Bone marrow (tissue), 2 donors: ENCODE data around the gene PGLYRP3.

ENCODE experiments used
- DNase-seq, 2 donors: peaks; one replicate each; lab custom pipeline; 2025; lab: John Stamatoyannopoulos, UW

PGLYRP3 gene

DNA sequence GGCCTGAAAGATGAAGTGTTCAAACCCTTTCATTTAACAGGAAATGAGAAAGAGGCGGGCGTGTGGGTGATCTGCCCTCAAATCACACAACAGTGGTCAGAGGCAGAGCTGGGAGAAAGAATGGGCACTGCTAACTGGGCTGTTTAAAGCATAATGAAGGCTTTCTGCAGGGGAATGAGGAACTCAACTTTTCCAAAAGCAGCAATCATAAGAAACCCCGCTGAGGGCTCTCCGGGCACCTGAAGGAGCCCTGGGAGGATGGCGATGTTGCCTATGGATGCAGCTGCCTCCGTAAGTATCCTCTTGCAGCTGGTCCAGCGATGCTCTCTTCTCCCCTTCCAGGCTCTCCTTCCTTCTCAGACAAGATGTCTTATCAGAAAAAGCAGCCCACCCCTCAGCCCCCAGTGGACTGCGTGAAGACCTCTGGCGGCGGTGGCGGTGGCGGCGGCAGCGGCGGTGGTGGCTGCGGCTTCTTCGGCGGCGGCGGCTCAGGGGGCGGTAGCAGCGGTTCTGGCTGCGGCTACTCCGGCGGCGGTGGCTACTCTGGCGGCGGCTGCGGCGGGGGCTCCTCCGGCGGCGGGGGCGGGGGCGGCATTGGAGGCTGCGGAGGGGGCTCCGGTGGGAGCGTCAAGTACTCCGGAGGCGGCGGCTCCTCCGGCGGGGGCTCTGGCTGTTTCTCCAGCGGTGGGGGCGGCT is 52.0 kb downstream of the PGLYRP3 start:
- no peak for DNase-seq

DNA sequence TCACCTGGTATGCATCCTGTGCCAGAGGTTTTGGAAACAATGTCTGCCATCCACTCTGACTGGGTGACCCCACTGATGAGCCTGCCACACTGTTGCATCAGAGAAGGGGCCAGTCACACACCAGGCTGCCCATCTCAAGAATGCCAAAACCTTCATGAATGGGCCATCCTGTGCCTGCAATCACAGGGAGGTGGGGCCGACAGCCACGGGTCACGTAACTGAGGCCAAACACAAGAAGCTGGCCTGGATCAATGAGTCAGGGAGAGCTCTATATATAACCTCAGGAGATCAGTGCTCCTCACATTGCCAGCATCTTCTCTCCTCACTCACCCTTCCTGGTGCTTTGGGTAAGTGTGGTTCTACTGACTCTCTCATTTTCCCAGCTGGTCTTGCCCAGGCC is 53.4 kb downstream of the PGLYRP3 start, which contains the start of gene LORICRIN:
Gene LORICRIN (plus strand): TSS at position 301 of the 400 bp plus-strand sequence. CDS start 1,263 bp downstream, outside the sequence.
- DNase-seq = no peak

- no peak for DNase-seq
Observed at GRCh38 chr1:153253693-153254092, 59.1 kb downstream of the PGLYRP3 start.

- DNase-seq = no peak
Observed at GRCh38 chr1:153253076-153253475, 59.7 kb downstream of the PGLYRP3 start.

GRCh38 chr1:153251988-153252387 is 60.8 kb downstream of the PGLYRP3 start:
- DNase-seq = no peak

DNA sequence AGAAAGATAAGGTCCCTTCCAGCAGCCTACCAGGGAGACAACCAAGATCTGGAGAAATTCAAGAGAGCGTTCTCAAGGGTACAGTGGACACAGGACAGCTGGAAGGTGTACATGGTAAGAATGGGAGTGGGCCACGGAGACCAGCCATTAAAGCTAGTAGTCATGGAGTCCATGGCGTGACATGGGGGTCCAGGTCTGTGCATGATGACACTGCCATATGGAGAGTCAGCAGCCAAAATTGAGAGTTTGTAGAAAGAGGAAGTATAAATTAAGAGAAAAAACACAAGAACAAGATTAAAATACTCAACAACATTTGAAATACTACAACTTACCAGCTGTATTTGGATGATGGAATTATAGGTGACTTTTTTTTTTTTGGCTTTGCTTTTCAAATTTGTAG is 61.2 kb downstream of the PGLYRP3 start:
- no peak for DNase-seq

GRCh38 chr1:153251087-153251486 is 61.7 kb downstream of the PGLYRP3 start:
- DNase-seq = no peak

DNA sequence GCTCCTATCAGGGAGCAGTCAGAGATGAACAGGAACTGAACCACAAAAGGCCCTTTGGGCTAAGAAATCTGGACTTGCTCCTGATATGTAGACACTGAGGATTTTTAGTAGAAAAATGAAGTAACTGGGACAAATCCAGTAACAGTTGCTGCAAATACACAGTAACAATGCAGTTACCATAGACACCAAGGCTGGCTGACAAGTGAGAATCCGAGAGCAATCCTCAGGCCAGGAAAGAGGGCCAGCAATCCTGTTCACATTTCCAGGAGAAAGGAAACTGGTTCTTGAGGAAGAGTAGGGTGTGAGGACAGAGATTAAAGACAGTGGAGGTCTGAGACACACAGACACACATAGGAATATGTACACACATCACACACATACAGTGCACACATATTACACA is 62.6 kb downstream of the PGLYRP3 start:
- DNase-seq = no peak

DNA sequence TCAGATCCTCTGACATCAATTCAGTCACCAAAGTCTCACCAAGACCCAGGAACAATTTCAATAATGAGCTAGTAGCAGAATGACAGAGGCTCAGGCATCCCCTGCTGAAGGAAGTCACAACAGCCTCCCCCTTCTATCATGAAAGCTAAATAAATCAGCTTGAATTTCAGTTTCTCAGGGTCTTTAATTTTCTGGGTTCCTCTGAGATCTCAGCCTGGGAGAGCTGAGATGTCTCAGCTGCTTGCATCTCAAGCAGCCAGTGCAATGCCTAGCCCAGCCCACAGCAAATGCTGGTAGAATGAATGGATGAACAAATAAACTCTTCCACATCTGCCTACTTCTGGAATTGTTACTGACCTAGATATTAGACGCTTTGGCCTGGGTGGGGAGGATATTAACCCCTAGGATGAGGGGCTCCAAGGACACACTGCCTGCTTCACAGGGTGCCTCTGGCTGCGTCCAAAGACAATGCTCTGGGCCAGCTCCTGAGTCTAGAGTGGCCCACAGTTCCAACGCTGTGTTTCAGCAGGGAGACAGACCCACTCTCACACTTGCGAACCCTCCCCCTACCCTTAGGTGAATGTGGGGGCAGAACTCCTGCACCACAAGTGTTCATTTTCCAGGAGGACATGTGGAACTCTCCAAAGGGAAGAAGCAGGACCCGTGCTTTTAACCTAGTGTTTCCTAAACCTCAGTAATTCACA is 64.4 kb downstream of the PGLYRP3 start:
- no peak for DNase-seq
